HG02885 (cell line): ENCODE data around the gene POTEH.
"Not testable (repeated sequence)": the region's sequence is repeated elsewhere in the genome, so short reads cannot be mapped to it uniquely, and the experiment has no call there.

Experiments
- ATAC-seq: cut with Tn5 transposase; IDR thresholded peaks from one replicate; pipeline ENCODE4 v1.9.1; 2021; ENCODE audit warnings: mild to moderate bottlenecking; ENCODE audit not compliant: unreplicated experiment, poor library complexity

Gene POTEH

GRCh38 chr22:15731023-15731422 lies 41.2 kb downstream of the POTEH start:
- not testable (repeated sequence) for ATAC-seq

GRCh38 chr22:15734411-15734810 lies 44.6 kb downstream of the POTEH start:
- not testable (repeated sequence) for ATAC-seq

- ATAC-seq: not testable (repeated sequence)
Observed at GRCh38 chr22:15738157-15738908, 48.5 kb downstream of the POTEH start.

- not testable (repeated sequence) for ATAC-seq
Observed at GRCh38 chr22:15738909-15739391, 49.1 kb downstream of the POTEH start.

- ATAC-seq: not testable (repeated sequence)
Observed at GRCh38 chr22:15747636-15748323, 58.0 kb downstream of the POTEH start.

- ATAC-seq: not testable (repeated sequence)
Observed at GRCh38 chr22:15749181-15749970, 59.5 kb downstream of the POTEH start.

GRCh38 chr22:15759443-15760097 lies 69.7 kb downstream of the POTEH start:
- not testable (repeated sequence) for ATAC-seq

- not testable (repeated sequence) for ATAC-seq
Observed at GRCh38 chr22:15760388-15761150, 70.7 kb downstream of the POTEH start.

- not testable (repeated sequence) for ATAC-seq
Observed at GRCh38 chr22:15761151-15761777, 71.4 kb downstream of the POTEH start.

GRCh38 chr22:15763559-15763958 lies 73.7 kb downstream of the POTEH start:
- ATAC-seq: not testable (repeated sequence)
